ENCODE results near the gene IFRD2. TPM values are rescaled to one million over a fixed set of nuclear protein-coding genes. Genes with fewer than 3 reads are reported as not detected.

Gene IFRD2, protein sequence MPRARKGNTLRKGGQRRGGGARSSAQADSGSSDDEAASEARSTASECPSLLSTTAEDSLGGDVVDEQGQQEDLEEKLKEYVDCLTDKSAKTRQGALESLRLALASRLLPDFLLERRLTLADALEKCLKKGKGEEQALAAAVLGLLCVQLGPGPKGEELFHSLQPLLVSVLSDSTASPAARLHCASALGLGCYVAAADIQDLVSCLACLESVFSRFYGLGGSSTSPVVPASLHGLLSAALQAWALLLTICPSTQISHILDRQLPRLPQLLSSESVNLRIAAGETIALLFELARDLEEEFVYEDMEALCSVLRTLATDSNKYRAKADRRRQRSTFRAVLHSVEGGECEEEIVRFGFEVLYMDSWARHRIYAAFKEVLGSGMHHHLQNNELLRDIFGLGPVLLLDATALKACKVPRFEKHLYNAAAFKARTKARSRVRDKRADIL
- 231 and 233 TPM in 2 replicates for total RNA-seq

DNA sequence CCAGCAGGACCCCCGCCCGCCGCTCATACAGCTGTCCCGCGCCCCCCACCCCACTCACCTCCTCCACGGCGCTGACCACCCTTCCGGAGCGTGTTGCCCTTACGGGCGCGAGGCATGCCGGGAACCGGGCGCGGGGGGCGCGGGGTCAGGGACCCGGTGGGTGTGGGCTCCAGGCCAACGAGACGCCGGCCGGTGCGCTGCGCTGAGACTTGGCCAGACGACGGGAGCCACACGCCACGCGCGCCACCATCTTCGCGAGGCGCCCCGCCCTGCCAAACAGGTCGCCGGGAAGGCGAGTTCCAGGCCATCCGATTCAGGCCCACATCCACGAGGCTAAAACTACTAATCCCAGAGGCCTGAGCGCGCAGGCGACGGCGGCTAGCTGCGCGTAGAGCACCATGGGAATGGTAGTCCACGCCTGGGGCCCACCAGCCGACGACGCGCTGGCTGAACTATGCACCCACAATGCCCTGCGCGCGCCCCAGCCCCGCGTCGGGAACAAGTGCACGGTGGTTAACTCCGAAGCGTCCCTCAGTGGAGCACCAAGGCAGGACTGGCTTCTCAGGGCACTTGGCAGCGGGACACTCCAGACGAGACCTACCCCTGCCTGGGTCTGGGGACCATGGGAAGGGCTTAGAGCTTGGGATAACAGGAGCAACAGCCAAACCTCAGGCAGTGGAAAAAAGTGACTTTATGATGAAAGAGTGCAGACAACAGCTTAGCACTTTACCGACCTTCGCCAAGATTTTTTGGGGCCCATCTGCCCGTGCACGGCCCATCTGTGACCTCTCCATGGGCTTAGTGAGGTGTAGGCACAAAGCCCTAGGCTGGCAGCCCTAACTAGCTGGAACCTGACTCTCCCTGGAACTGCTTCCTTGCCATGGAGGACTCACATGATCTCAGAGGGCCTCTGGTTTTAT lies at the start of gene IFRD2:
Gene IFRD2, minus strand, starts transcription at position 271 of the 920 bp plus-strand sequence. Its CDS starts 155 bp downstream, at position 116.
- peaks cover 12% of the 10 kb centered on the region for H3K4me1 Mint-ChIP-seq
- peak within 1 kb of the TSS; percentile 94 for H3K4me3 Mint-ChIP-seq
- no peaks in the 10 kb centered on the region for H3K9me3 Mint-ChIP-seq
- H3K27me3 Mint-ChIP-seq: no peaks in the 10 kb centered on the region
- peak; percentile 99 for DNase-seq
- intact Hi-C loops (cut with micrococcal nuclease): loop anchor here (1.0 to 10.0 kb wide), 4 partner anchors 36 to 618 kb away; partner anchors contain the start of genes APEH, RBM5, TMEM115 and TUSC2
- peak within 1 kb of the TSS; percentile 96 for H3K27ac Mint-ChIP-seq
- peaks cover 33% of the 10 kb centered on the region for H3K36me3 Mint-ChIP-seq (ENCODE audit: low read depth)

- peaks cover 39% of the 10 kb centered on the region for H3K4me1 Mint-ChIP-seq
- peaks cover 19% of the 10 kb centered on the region for H3K36me3 Mint-ChIP-seq (ENCODE audit: low read depth)
- H3K27me3 Mint-ChIP-seq: no peaks in the 10 kb centered on the region
- no peak for DNase-seq
- intact Hi-C loops (cut with micrococcal nuclease): no loop called here
- no peaks in the 10 kb centered on the region for H3K9me3 Mint-ChIP-seq
- H3K4me3 Mint-ChIP-seq: peak overlapping the region; percentile 85
- peak overlapping the region; percentile 94 for H3K27ac Mint-ChIP-seq
Measured at GRCh38 chr3:50341537-50341936, 49.3 kb upstream of the IFRD2 start.

- H3K27me3 Mint-ChIP-seq: no peaks in the 10 kb centered on the region
- intact Hi-C loops (cut with micrococcal nuclease): loop anchor here (1.0 kb wide), 1 partner anchor 10 kb away; the partner anchor contains the start of genes CYB561D2 and NPRL2
- H3K4me3 Mint-ChIP-seq: peak within 1 kb of the TSS; percentile 85
Measured at GRCh38 chr3:50340448-50341329, 48.5 kb upstream of the IFRD2 start, which contains the start of gene RASSF1. Gene RASSF1 (minus strand): TSS chr3:50340836. CDS start chr3:50340805, 31 bp downstream.

GRCh38 chr3:50340147-50340447 lies 47.9 kb upstream of the IFRD2 start:
- Mint-ChIP-seq H3K36me3 (ENCODE audit: low read depth) (peaks cover 31% of the 10 kb centered on the region), H3K4me1 (peaks cover 46% of the 10 kb centered on the region), H3K27ac (peak overlapping the region; percentile 99), H3K27me3 (no peaks in the 10 kb centered on the region), H3K4me3 (peak overlapping the region; percentile 85), H3K9me3 (no peaks in the 10 kb centered on the region)
- no peak for DNase-seq
- intact Hi-C loops (cut with micrococcal nuclease): loop anchor here (1.0 kb wide), 1 partner anchor 10 kb away; the partner anchor contains the start of genes CYB561D2 and NPRL2

More at GRCh38 chr3:50340448-50341329, 48.5 kb upstream of the IFRD2 start, which contains the start of gene RASSF1:
- Mint-ChIP-seq H3K4me1 (peaks cover 42% of the 10 kb centered on the region), H3K9me3 (no peaks in the 10 kb centered on the region), H3K36me3 (ENCODE audit: low read depth) (peaks cover 28% of the 10 kb centered on the region), H3K27ac (peak within 1 kb of the TSS; percentile 99)
- DNase-seq: peak; percentile 94

GRCh38 chr3:50339485-50340146 lies 47.4 kb upstream of the IFRD2 start:
- Mint-ChIP-seq H3K27me3 (no peaks in the 10 kb centered on the region), H3K36me3 (ENCODE audit: low read depth) (peaks cover 32% of the 10 kb centered on the region), H3K9me3 (no peaks in the 10 kb centered on the region), H3K27ac (peak overlapping the region; percentile 99), H3K4me3 (peak overlapping the region; percentile 85), H3K4me1 (peaks cover 47% of the 10 kb centered on the region)
- intact Hi-C loops (cut with micrococcal nuclease): loop anchor here (1.0 to 5.0 kb wide), 4 partner anchors 11 to 273 kb away; partner anchors contain the start of genes C3orf18, CISH, CYB561D2 and GNAI2
- no peak for DNase-seq

GRCh38 chr3:50338965-50339364 lies 46.7 kb upstream of the IFRD2 start:
- H3K36me3 Mint-ChIP-seq (ENCODE audit: low read depth): peaks cover 38% of the 10 kb centered on the region
- intact Hi-C loops (cut with micrococcal nuclease): loop anchor here (5.0 kb wide), 3 partner anchors 102 to 273 kb away; partner anchors contain the start of genes C3orf18, CISH, GNAI2 and HEMK1
- DNase-seq: peak; percentile 64
- peaks cover 53% of the 10 kb centered on the region for H3K4me1 Mint-ChIP-seq
- H3K27ac Mint-ChIP-seq: peak overlapping the region; percentile 99
- no peaks in the 10 kb centered on the region for H3K9me3 Mint-ChIP-seq
- no peaks in the 10 kb centered on the region for H3K27me3 Mint-ChIP-seq
- H3K4me3 Mint-ChIP-seq: peak overlapping the region; percentile 85

DNA sequence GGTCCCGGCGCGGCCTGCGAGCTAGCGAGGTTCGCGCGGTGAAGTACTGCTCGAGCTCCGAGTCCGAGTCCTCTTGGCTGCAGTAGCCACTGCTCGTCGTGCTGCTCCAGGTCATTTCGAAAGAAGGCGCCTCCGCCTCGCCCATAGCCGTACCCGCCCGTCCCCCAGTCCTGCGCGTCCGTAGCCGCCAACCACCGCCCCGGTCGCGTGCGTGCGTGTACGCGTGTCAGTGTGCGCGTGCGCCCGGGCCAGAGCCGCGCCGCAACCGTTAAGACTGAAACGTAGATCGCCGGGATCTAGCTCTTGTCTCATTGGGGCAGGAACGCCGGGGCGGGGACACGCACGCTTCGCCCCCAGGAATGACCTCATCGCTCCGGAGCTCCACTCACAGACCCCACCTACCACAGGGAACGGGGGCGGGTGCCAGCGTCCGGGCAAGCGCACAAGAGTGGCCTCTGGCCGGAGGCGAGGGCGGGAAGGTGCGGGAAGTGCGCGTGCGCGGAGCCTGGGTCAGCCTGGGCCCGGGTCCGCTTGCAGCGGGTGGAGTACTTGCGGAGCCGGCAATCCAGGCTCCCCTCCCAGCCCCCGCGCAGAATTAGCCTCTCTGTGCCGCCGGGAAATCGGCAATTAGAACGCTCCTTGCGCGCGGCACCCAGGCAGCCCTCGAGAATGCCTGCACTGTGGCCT lies 45.1 kb upstream of the IFRD2 start:
- Mint-ChIP-seq H3K4me1 (peaks cover 54% of the 10 kb centered on the region), H3K4me3 (peak overlapping the region; percentile 85), H3K36me3 (ENCODE audit: low read depth) (peaks cover 43% of the 10 kb centered on the region), H3K27ac (peak overlapping the region; percentile 99), H3K9me3 (no peaks in the 10 kb centered on the region), H3K27me3 (no peaks in the 10 kb centered on the region)
- DNase-seq: peak; percentile 99
- intact Hi-C loops (cut with micrococcal nuclease): loop anchor here (1.0 to 5.0 kb wide), 8 partner anchors 9 to 275 kb away; partner anchors contain the start of genes C3orf18, CISH, GNAI2 and HEMK1

DNA sequence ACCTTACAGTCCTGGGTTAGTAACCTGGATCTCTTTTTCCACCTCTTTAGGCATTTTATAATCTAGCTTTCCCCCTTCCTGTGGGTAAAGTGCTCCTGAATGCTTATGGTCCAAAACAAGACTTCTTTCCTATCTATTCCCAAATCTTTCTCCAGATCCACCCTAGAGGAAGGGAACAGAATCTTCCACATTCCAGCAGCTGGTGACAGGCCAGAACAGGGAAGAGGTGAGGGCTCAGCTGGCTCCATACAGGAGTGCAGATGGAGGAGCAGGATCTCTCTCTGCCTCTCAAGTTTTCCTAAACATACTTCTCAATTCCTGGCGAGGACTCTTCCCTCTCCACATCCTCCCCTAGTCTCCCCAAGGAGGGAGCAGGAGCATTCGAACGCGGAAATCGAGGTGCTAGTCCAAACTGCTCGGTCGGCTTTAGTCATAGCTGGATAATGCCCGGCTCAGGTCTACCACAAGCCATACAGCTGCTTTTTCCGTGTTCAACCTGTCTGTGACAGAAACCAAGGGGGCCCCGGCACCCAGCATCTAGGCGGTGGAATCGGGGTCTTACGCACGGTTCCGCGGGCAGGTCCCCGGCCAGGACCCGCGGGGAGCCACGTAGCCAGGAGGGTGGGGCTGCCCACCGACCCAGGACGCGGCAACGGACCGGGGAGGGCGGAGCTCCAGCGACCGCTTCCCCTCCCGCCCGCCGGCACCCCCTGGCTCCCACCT lies 44.4 kb upstream of the IFRD2 start:
- no peaks in the 10 kb centered on the region for H3K9me3 Mint-ChIP-seq
- H3K27ac Mint-ChIP-seq: peak overlapping the region; percentile 99
- peak overlapping the region; percentile 85 for H3K4me3 Mint-ChIP-seq
- peaks cover 48% of the 10 kb centered on the region for H3K36me3 Mint-ChIP-seq (ENCODE audit: low read depth)
- no peak for DNase-seq
- intact Hi-C loops (cut with micrococcal nuclease): loop anchor here (1.0 to 5.0 kb wide), 8 partner anchors 8 to 276 kb away; partner anchors contain the start of genes C3orf18, CISH, GNAI2 and HEMK1
- H3K4me1 Mint-ChIP-seq: peaks cover 53% of the 10 kb centered on the region
- H3K27me3 Mint-ChIP-seq: no peaks in the 10 kb centered on the region

- H3K27me3 Mint-ChIP-seq: no peaks in the 10 kb centered on the region
- peaks cover 43% of the 10 kb centered on the region for H3K4me1 Mint-ChIP-seq
- no peak for DNase-seq
- peaks cover 65% of the 10 kb centered on the region for H3K36me3 Mint-ChIP-seq (ENCODE audit: low read depth)
- peak overlapping the region; percentile 87 for H3K27ac Mint-ChIP-seq
- peak overlapping the region; percentile 71 for H3K4me3 Mint-ChIP-seq
- H3K9me3 Mint-ChIP-seq: no peaks in the 10 kb centered on the region
- intact Hi-C loops (cut with micrococcal nuclease): loop anchor here (5.0 kb wide), 3 partner anchors 97 to 278 kb away; partner anchors contain the start of genes C3orf18, CISH, GNAI2 and HEMK1
Measured at GRCh38 chr3:50334339-50335075, 42.3 kb upstream of the IFRD2 start.

DNA sequence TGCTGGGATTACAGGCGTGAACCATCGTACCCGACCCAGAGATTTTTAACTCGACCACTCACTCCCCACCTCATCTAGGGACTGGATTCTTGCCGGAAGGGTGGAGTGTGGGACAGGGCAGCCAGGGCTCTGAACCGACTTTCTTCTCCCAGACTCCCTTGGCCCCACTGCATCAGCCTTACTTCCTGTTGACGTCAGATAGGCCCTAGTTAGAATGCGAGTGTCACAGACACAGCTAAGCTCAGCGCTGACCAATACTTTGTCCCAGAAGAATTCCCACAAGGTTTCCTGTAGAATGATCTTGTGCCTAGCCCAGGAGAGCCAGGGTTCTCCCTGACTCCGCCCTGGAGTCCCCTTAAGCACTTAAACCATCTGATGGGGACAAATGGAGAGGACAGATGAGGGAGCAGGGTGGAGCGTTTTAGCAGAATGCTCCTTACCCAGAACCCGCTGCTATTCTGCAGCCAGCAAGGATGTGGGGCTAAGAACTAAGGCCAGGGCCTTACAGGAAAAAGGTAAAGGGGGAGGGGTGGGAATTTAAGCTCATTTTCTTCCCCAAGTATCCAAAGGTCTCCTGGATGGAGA lies 41.6 kb upstream of the IFRD2 start:
- Mint-ChIP-seq H3K27ac (peak overlapping the region; percentile 87), H3K4me1 (peaks cover 38% of the 10 kb centered on the region), H3K4me3 (peak overlapping the region; percentile 71), H3K36me3 (ENCODE audit: low read depth) (peaks cover 61% of the 10 kb centered on the region), H3K27me3 (no peaks in the 10 kb centered on the region), H3K9me3 (no peaks in the 10 kb centered on the region)
- DNase-seq: no peak
- intact Hi-C loops (cut with micrococcal nuclease): no loop called here

All from activated CD4-positive, alpha-beta T cell treated with anti-CD3 and anti-CD28 coated beads, Interleukin-2, amount 10 ng/mL, durations not matched to agents 24 days and 14 days (primary cell).